ENCODE results near the gene ROR2.

The ROR2 gene

GRCh38 chr9:91787931-91788330 is 162.1 kb downstream of the ROR2 start:
- DNase-seq (no peak), ATAC-seq (replicated peaks) (no peak)
- H3K27ac Mint-ChIP-seq, result no peak overlapping the region
- peaks cover 20 to 30% of the 10 kb centered on the region in 2 donors for H3K27me3 Mint-ChIP-seq
- H3K4me3 Mint-ChIP-seq, result no peak overlapping the region
- peaks cover 7 to 10% of the 10 kb centered on the region in 2 donors for H3K9me3 Mint-ChIP-seq
- no peaks in the 10 kb centered on the region for H3K4me1 Mint-ChIP-seq
- peaks cover 4 to 5% of the 10 kb centered on the region in 2 donors for H3K36me3 Mint-ChIP-seq

- Mint-ChIP-seq H3K4me1 (no peaks in the 10 kb centered on the region), H3K36me3 (peaks cover 4 to 5% of the 10 kb centered on the region in 2 donors), H3K27me3 (peaks cover 25 to 35% of the 10 kb centered on the region in 2 donors), H3K27ac (no peak overlapping the region), H3K9me3 (peaks cover 7 to 10% of the 10 kb centered on the region in 2 donors), H3K4me3 (no peak overlapping the region)
- DNase-seq (no peak), ATAC-seq (replicated peaks) (no peak)
These were observed 163.7 kb downstream of the ROR2 start for GRCh38 chr9:91786132-91786896.

- Mint-ChIP-seq H3K4me1 (no peaks in the 10 kb centered on the region), H3K4me3 (no peak overlapping the region), H3K27ac (no peak overlapping the region), H3K27me3 (peaks cover 25 to 38% of the 10 kb centered on the region in 2 donors), H3K36me3 (peaks cover 4 to 5% of the 10 kb centered on the region in 2 donors), H3K9me3 (peaks cover 7 to 10% of the 10 kb centered on the region in 2 donors)
- DNase-seq (no peak), ATAC-seq (replicated peaks) (no peak)
These were observed 164.6 kb downstream of the ROR2 start for GRCh38 chr9:91785447-91785842.

GRCh38 chr9:91784673-91785446 is 165.2 kb downstream of the ROR2 start:
- DNase-seq (no peak), ATAC-seq (replicated peaks) (no peak)
- Mint-ChIP-seq H3K9me3 (peaks cover 7 to 10% of the 10 kb centered on the region in 2 donors), H3K4me3 (no peak overlapping the region), H3K36me3 (peaks cover 4 to 5% of the 10 kb centered on the region in 2 donors), H3K27me3 (peaks cover 25 to 38% of the 10 kb centered on the region in 2 donors), H3K4me1 (no peaks in the 10 kb centered on the region), H3K27ac (no peak overlapping the region)

- H3K36me3 Mint-ChIP-seq, result peaks cover 4 to 5% of the 10 kb centered on the region in 2 donors
- H3K27ac Mint-ChIP-seq, result no peak overlapping the region
- ATAC-seq (replicated peaks) (no peak), DNase-seq (no peak)
- H3K9me3 Mint-ChIP-seq, result peaks cover 7 to 10% of the 10 kb centered on the region in 2 donors
- H3K4me1 Mint-ChIP-seq, result no peaks in the 10 kb centered on the region
- no peak overlapping the region for H3K4me3 Mint-ChIP-seq
- H3K27me3 Mint-ChIP-seq, result peaks cover 25 to 38% of the 10 kb centered on the region in 2 donors
These were observed 166.0 kb downstream of the ROR2 start for GRCh38 chr9:91783876-91784672.

GRCh38 chr9:91783411-91783810 is 166.6 kb downstream of the ROR2 start:
- Mint-ChIP-seq H3K36me3 (peaks cover 4 to 5% of the 10 kb centered on the region in 2 donors), H3K9me3 (peaks cover 7 to 10% of the 10 kb centered on the region in 2 donors), H3K27ac (no peak overlapping the region), H3K4me3 (no peak overlapping the region), H3K4me1 (no peaks in the 10 kb centered on the region), H3K27me3 (peaks cover 25 to 38% of the 10 kb centered on the region in 2 donors)
- ATAC-seq (replicated peaks) (no peak), DNase-seq (no peak)

GRCh38 chr9:91782708-91783214 is 167.3 kb downstream of the ROR2 start:
- H3K4me3 Mint-ChIP-seq, result no peak overlapping the region
- DNase-seq (no peak), ATAC-seq (replicated peaks) (no peak)
- H3K27me3 Mint-ChIP-seq, result peaks cover 26 to 34% of the 10 kb centered on the region in 2 donors
- H3K9me3 Mint-ChIP-seq, result peaks cover 3 to 4% of the 10 kb centered on the region in 2 donors
- H3K4me1 Mint-ChIP-seq, result no peaks in the 10 kb centered on the region
- H3K27ac Mint-ChIP-seq, result no peak overlapping the region
- peaks cover 0 to 2% of the 10 kb centered on the region in 2 donors for H3K36me3 Mint-ChIP-seq

GRCh38 chr9:91781906-91782305 is 168.1 kb downstream of the ROR2 start:
- ATAC-seq (replicated peaks) (no peak), DNase-seq (no peak)
- Mint-ChIP-seq H3K27me3 (peaks cover 32 to 39% of the 10 kb centered on the region in 2 donors), H3K4me1 (no peaks in the 10 kb centered on the region), H3K27ac (no peak overlapping the region), H3K36me3 (no peaks in the 10 kb centered on the region), H3K9me3 (no peaks in the 10 kb centered on the region), H3K4me3 (no peak overlapping the region)

GRCh38 chr9:91781116-91781515 is 168.9 kb downstream of the ROR2 start:
- H3K36me3 Mint-ChIP-seq, result no peaks in the 10 kb centered on the region
- no peak overlapping the region for H3K4me3 Mint-ChIP-seq
- no peaks in the 10 kb centered on the region for H3K9me3 Mint-ChIP-seq
- no peak overlapping the region for H3K27ac Mint-ChIP-seq
- no peaks in the 10 kb centered on the region for H3K4me1 Mint-ChIP-seq
- ATAC-seq (replicated peaks) (no peak), DNase-seq (no peak)
- peaks cover 35 to 43% of the 10 kb centered on the region in 2 donors for H3K27me3 Mint-ChIP-seq

- no peaks in the 10 kb centered on the region for H3K9me3 Mint-ChIP-seq
- DNase-seq (no peak), ATAC-seq (replicated peaks) (no peak)
- no peak overlapping the region for H3K27ac Mint-ChIP-seq
- H3K4me1 Mint-ChIP-seq, result peaks cover 0 to 1% of the 10 kb centered on the region in 2 donors
- H3K36me3 Mint-ChIP-seq, result no peaks in the 10 kb centered on the region
- H3K4me3 Mint-ChIP-seq, result no peak overlapping the region
- H3K27me3 Mint-ChIP-seq, result peaks cover 33 to 46% of the 10 kb centered on the region in 2 donors
These were observed 172.0 kb downstream of the ROR2 start for GRCh38 chr9:91778031-91778430.

- Mint-ChIP-seq H3K36me3 (no peaks in the 10 kb centered on the region), H3K27me3 (peaks cover 27 to 41% of the 10 kb centered on the region in 2 donors), H3K4me3 (no peak overlapping the region), H3K4me1 (peaks cover 0 to 1% of the 10 kb centered on the region in 2 donors), H3K27ac (no peak overlapping the region), H3K9me3 (no peaks in the 10 kb centered on the region)
- ATAC-seq (replicated peaks) (no peak), DNase-seq (no peak)
These were observed 172.7 kb downstream of the ROR2 start for GRCh38 chr9:91777292-91777830.

- H3K9me3 Mint-ChIP-seq, result no peaks in the 10 kb centered on the region
- peaks cover 0 to 1% of the 10 kb centered on the region in 2 donors for H3K4me1 Mint-ChIP-seq
- H3K27me3 Mint-ChIP-seq, result peaks cover 27 to 41% of the 10 kb centered on the region in 2 donors
- DNase-seq, result no peak
- ATAC-seq (replicated peaks), result no peak
- H3K27ac Mint-ChIP-seq, result no peak overlapping the region
- H3K4me3 Mint-ChIP-seq, result no peak overlapping the region
- H3K36me3 Mint-ChIP-seq, result no peaks in the 10 kb centered on the region
These were observed 173.4 kb downstream of the ROR2 start for GRCh38 chr9:91776409-91777291.

GRCh38 chr9:91775708-91776028 is 174.4 kb downstream of the ROR2 start:
- Mint-ChIP-seq H3K9me3 (no peaks in the 10 kb centered on the region), H3K4me3 (no peak overlapping the region), H3K27ac (no peak overlapping the region), H3K4me1 (peaks cover 0 to 1% of the 10 kb centered on the region in 2 donors), H3K36me3 (no peaks in the 10 kb centered on the region), H3K27me3 (peaks cover 25 to 41% of the 10 kb centered on the region in 2 donors)
- no peak for ATAC-seq (replicated peaks)
- no peak for DNase-seq

All from stimulated activated naive B cell treated with anti-CD40 and anti-IgM and Interleukin-4, amounts not matched to agents 10 μg/mL and 1 μg/mL and 100 μg/mL, for 72 hours (primary cell).